SH-SY5Y (cell line): ENCODE measurements around the gene MKI67.

Experiments
- GATA2 ChIP-seq: IDR thresholded peaks from 2 replicates; pipeline ENCODE4 v1.6.1; 2011; ENCODE audit warnings: mild to moderate bottlenecking, low read depth, low read length
- GATA3 ChIP-seq: IDR thresholded peaks from 2 replicates; pipeline ENCODE4 v1.6.1; 2011; ENCODE audit warnings: low read depth, mild to moderate bottlenecking, low read length, moderate library complexity

- TF ChIP-seq GATA3 (no peak), GATA2 (no peak)
Observed at GRCh38 chr10:128160297-128160711, 34.1 kb upstream of the MKI67 start.
